ENCODE results near the gene SH3RF1.

The SH3RF1 gene

GRCh38 chr4:169305651-169306050 is 34.9 kb upstream of the SH3RF1 start:
- no CpG with 5 or more reads among the region's 2 CpGs for WGBS (ENCODE audit: extremely low coverage, insufficient coverage, insufficient read length)
- Histone ChIP-seq H3K79me2 (ENCODE audit: control insufficient read depth, insufficient read depth, low read length, poor library complexity) (no peaks in the 10 kb centered on the region), H2AK5ac (ENCODE audit: low read length) (no peak overlapping the region), H3K27me3 (ENCODE audit: insufficient read depth, low read length) (no peaks in the 10 kb centered on the region), H3K4me2 (ENCODE audit: low read length) (no peak overlapping the region), H3K9ac (ENCODE audit: low read length) (no peak overlapping the region), H3K27ac (ENCODE audit: low read depth, low read length) (no peak overlapping the region), H3K36me3 (ENCODE audit: control insufficient read depth in 1 of 2, insufficient read depth in 2 of 2, low read length in 2 of 2) (no peaks in the 10 kb centered on the region), H4K91ac (ENCODE audit: low read depth, low read length) (no peak overlapping the region), H3K4ac (ENCODE audit: low read depth, low read length) (no peak overlapping the region), H2BK12ac (ENCODE audit: low read length) (no peak overlapping the region), H2BK5ac (ENCODE audit: low read depth, low read length, poor library complexity) (no peak overlapping the region), H4K12ac (ENCODE audit: low read depth, low read length) (no peak overlapping the region), H3K18ac (ENCODE audit: low read length) (no peak overlapping the region), H2AFZ (ENCODE audit: insufficient read depth, low read length, poor library complexity) (no peak overlapping the region), H3K14ac (ENCODE audit: low read length) (no peak overlapping the region), H3K9me3 (ENCODE audit: insufficient read depth, low read depth, low read length) (peaks cover 2% of the 10 kb centered on the region), H2BK120ac (ENCODE audit: insufficient read depth, low read length, poor library complexity) (no peak overlapping the region), H4K8ac (ENCODE audit: low read depth, low read length) (no peak overlapping the region), H3K4me1 (ENCODE audit: control insufficient read depth in 1 of 2, insufficient read depth in 2 of 2, low read length in 2 of 2) (no peaks in the 10 kb centered on the region), H3K4me3 (ENCODE audit: low read depth, low read length) (no peak overlapping the region), H3K23ac (ENCODE audit: low read length) (no peak overlapping the region), H3K79me1 (ENCODE audit: low read length) (no peaks in the 10 kb centered on the region)
- no peak for DNase-seq

GRCh38 chr4:169305173-169305572 is 34.4 kb upstream of the SH3RF1 start:
- Histone ChIP-seq H4K91ac (ENCODE audit: low read depth, low read length) (no peak overlapping the region), H3K4ac (ENCODE audit: low read depth, low read length) (no peak overlapping the region), H3K4me2 (ENCODE audit: low read length) (no peak overlapping the region), H3K23ac (ENCODE audit: low read length) (no peak overlapping the region), H3K79me2 (ENCODE audit: control insufficient read depth, insufficient read depth, low read length, poor library complexity) (no peaks in the 10 kb centered on the region), H4K12ac (ENCODE audit: low read depth, low read length) (no peak overlapping the region), H2AK5ac (ENCODE audit: low read length) (no peak overlapping the region), H2BK5ac (ENCODE audit: low read depth, low read length, poor library complexity) (no peak overlapping the region), H3K36me3 (ENCODE audit: control insufficient read depth in 1 of 2, insufficient read depth in 2 of 2, low read length in 2 of 2) (no peaks in the 10 kb centered on the region), H3K14ac (ENCODE audit: low read length) (no peak overlapping the region), H3K4me3 (ENCODE audit: low read depth, low read length) (no peak overlapping the region), H2AFZ (ENCODE audit: insufficient read depth, low read length, poor library complexity) (no peak overlapping the region), H2BK12ac (ENCODE audit: low read length) (no peak overlapping the region), H3K18ac (ENCODE audit: low read length) (no peak overlapping the region), H3K27me3 (ENCODE audit: insufficient read depth, low read length) (no peaks in the 10 kb centered on the region), H3K9ac (ENCODE audit: low read length) (no peak overlapping the region), H3K79me1 (ENCODE audit: low read length) (no peaks in the 10 kb centered on the region), H3K4me1 (ENCODE audit: control insufficient read depth in 1 of 2, insufficient read depth in 2 of 2, low read length in 2 of 2) (no peaks in the 10 kb centered on the region), H3K27ac (ENCODE audit: low read depth, low read length) (no peak overlapping the region), H4K8ac (ENCODE audit: low read depth, low read length) (no peak overlapping the region), H3K9me3 (ENCODE audit: insufficient read depth, low read depth, low read length) (peaks cover 2% of the 10 kb centered on the region), H2BK120ac (ENCODE audit: insufficient read depth, low read length, poor library complexity) (no peak overlapping the region)
- WGBS (ENCODE audit: extremely low coverage, insufficient coverage, insufficient read length), result no CpG with 5 or more reads among the region's 1 CpG
- no peak for DNase-seq

- Histone ChIP-seq H3K27ac (ENCODE audit: low read depth, low read length) (no peak overlapping the region), H3K4ac (ENCODE audit: low read depth, low read length) (no peak overlapping the region), H4K8ac (ENCODE audit: low read depth, low read length) (no peak overlapping the region), H2BK120ac (ENCODE audit: insufficient read depth, low read length, poor library complexity) (no peak overlapping the region), H3K23ac (ENCODE audit: low read length) (no peak overlapping the region), H2AFZ (ENCODE audit: insufficient read depth, low read length, poor library complexity) (no peak overlapping the region), H3K14ac (ENCODE audit: low read length) (no peak overlapping the region), H3K4me1 (ENCODE audit: control insufficient read depth in 1 of 2, insufficient read depth in 2 of 2, low read length in 2 of 2) (no peaks in the 10 kb centered on the region), H3K36me3 (ENCODE audit: control insufficient read depth in 1 of 2, insufficient read depth in 2 of 2, low read length in 2 of 2) (no peaks in the 10 kb centered on the region), H2AK5ac (ENCODE audit: low read length) (no peak overlapping the region), H3K9me3 (ENCODE audit: insufficient read depth, low read depth, low read length) (no peaks in the 10 kb centered on the region), H3K9ac (ENCODE audit: low read length) (no peak overlapping the region), H3K79me2 (ENCODE audit: control insufficient read depth, insufficient read depth, low read length, poor library complexity) (no peaks in the 10 kb centered on the region), H2BK5ac (ENCODE audit: low read depth, low read length, poor library complexity) (no peak overlapping the region), H4K91ac (ENCODE audit: low read depth, low read length) (no peak overlapping the region), H4K12ac (ENCODE audit: low read depth, low read length) (no peak overlapping the region), H3K4me3 (ENCODE audit: low read depth, low read length) (no peak overlapping the region), H3K27me3 (ENCODE audit: insufficient read depth, low read length) (no peaks in the 10 kb centered on the region), H3K4me2 (ENCODE audit: low read length) (no peak overlapping the region), H3K18ac (ENCODE audit: low read length) (no peak overlapping the region), H3K79me1 (ENCODE audit: low read length) (no peaks in the 10 kb centered on the region), H2BK12ac (ENCODE audit: low read length) (no peak overlapping the region)
- DNase-seq, result no peak
These were observed 25.1 kb upstream of the SH3RF1 start for GRCh38 chr4:169295822-169296221.

- H2BK5ac ChIP-seq (ENCODE audit: low read depth, low read length, poor library complexity), result no peak overlapping the region
- H3K79me1 ChIP-seq (ENCODE audit: low read length), result no peaks in the 10 kb centered on the region
- H3K36me3 ChIP-seq (ENCODE audit: control insufficient read depth in 1 of 2, insufficient read depth in 2 of 2, low read length in 2 of 2), result no peaks in the 10 kb centered on the region
- H4K12ac ChIP-seq (ENCODE audit: low read depth, low read length), result no peak overlapping the region
- H3K27ac ChIP-seq (ENCODE audit: low read depth, low read length), result no peak overlapping the region
- H3K9ac ChIP-seq (ENCODE audit: low read length), result no peak overlapping the region
- H3K27me3 ChIP-seq (ENCODE audit: insufficient read depth, low read length), result no peaks in the 10 kb centered on the region
- no peak overlapping the region for H3K14ac ChIP-seq (ENCODE audit: low read length)
- no peak overlapping the region for H3K4me2 ChIP-seq (ENCODE audit: low read length)
- H3K4me1 ChIP-seq (ENCODE audit: control insufficient read depth in 1 of 2, insufficient read depth in 2 of 2, low read length in 2 of 2), result no peaks in the 10 kb centered on the region
- no peaks in the 10 kb centered on the region for H3K79me2 ChIP-seq (ENCODE audit: control insufficient read depth, insufficient read depth, low read length, poor library complexity)
- H2BK120ac ChIP-seq (ENCODE audit: insufficient read depth, low read length, poor library complexity), result no peak overlapping the region
- H3K4me3 ChIP-seq (ENCODE audit: low read depth, low read length), result no peak overlapping the region
- no peak overlapping the region for H4K91ac ChIP-seq (ENCODE audit: low read depth, low read length)
- H2AK5ac ChIP-seq (ENCODE audit: low read length), result no peak overlapping the region
- no peak overlapping the region for H3K4ac ChIP-seq (ENCODE audit: low read depth, low read length)
- WGBS (ENCODE audit: extremely low coverage, insufficient coverage, insufficient read length), result no CpG with 5 or more reads among the region's 6 CpGs
- H4K8ac ChIP-seq (ENCODE audit: low read depth, low read length), result no peak overlapping the region
- H3K18ac ChIP-seq (ENCODE audit: low read length), result no peak overlapping the region
- no peaks in the 10 kb centered on the region for H3K9me3 ChIP-seq (ENCODE audit: insufficient read depth, low read depth, low read length)
- H2AFZ ChIP-seq (ENCODE audit: insufficient read depth, low read length, poor library complexity), result no peak overlapping the region
- no peak overlapping the region for H3K23ac ChIP-seq (ENCODE audit: low read length)
- DNase-seq, result no peak
- H2BK12ac ChIP-seq (ENCODE audit: low read length), result no peak overlapping the region
These were observed 22.8 kb upstream of the SH3RF1 start for GRCh38 chr4:169293343-169294176.

All from trophoblast cell (in vitro differentiated cells and primary cell).